Gastroesophageal sphincter (tissue), 4 donors: ENCODE results near the gene SMARCAL1. TPM values are rescaled to one million over a fixed set of nuclear protein-coding genes. Genes with fewer than 3 reads are reported as not detected.

Experiments
- ATAC-seq: fragments of 150-250 bp; one replicate; pipeline ENCODE4 v1.9.1; 2016; ENCODE audit warnings: mild to moderate bottlenecking, moderate library complexity
- H3K27ac ChIP-seq, 4 donors: fragments of 200-600 bp; sonication (generic) in 3 of 4; 1 replicate in 3 of 4; 2 replicates in 1 of 4; pipeline ENCODE4 v1.5.1; 2016 to 2019
- H3K27me3 ChIP-seq: fragments of 200-600 bp; sonication (generic); one replicate; pipeline ENCODE4 v1.5.1; 2019
- H3K36me3 ChIP-seq, 2 donors: fragments of 200-600 bp; sonication (generic); one replicate each; pipeline ENCODE4 v1.5.1; 2019; ENCODE audit warnings: control low read depth in 1 of 2
- H3K4me1 ChIP-seq, 3 donors: fragments of 200-600 bp; sonication (generic); 1 replicate in 2 of 3; 2 replicates in 1 of 3; pipeline ENCODE4 v1.5.1; 2016 to 2019; ENCODE audit warnings: control low read depth in 2 of 3
- H3K4me3 ChIP-seq, 2 donors: fragments of 200-600 bp; sonication (generic); one replicate each; pipeline ENCODE4 v1.5.1; 2019; ENCODE audit warnings: mild to moderate bottlenecking in 1 of 2, moderate library complexity in 1 of 2
- H3K9me3 ChIP-seq, 3 donors: fragments of 200-600 bp; sonication (generic); one replicate each; pipeline ENCODE4 v1.5.1; 2017 to 2019; ENCODE audit warnings: control low read depth in 2 of 3
- EP300 ChIP-seq: sonication (generic); formaldehyde crosslinking; IDR thresholded peaks from one replicate; pipeline ENCODE4 v1.6.1; 2017; ENCODE audit warnings: antibody characterized with exemption, mild to moderate bottlenecking
- POLR2A ChIP-seq, 2 donors: fragments of 450-650 bp; IDR thresholded peaks; one replicate each; pipeline ENCODE4 v1.6.1; 2017; ENCODE audit warnings: antibody characterized with exemption in 2 of 2, mild to moderate bottlenecking in 2 of 2, moderate library complexity in 1 of 2
- POLR2AphosphoS5 ChIP-seq: sonication (generic); formaldehyde crosslinking; IDR thresholded peaks from one replicate; pipeline ENCODE4 v1.6.1; 2017; ENCODE audit warnings: antibody characterized with exemption
- WGBS, 2 donors: methylation state at CpG; one replicate each; pipeline ENCODE4 v1.1.5; 2018; ENCODE audit warnings: low coverage in 1 of 2; 5-methylcytosine and 5-hydroxymethylcytosine counted together
- total RNA-seq, 4 donors: library from RNA; depleted of rRNA; stranded (reverse); fragments of >200 nt; gene quantifications; one replicate each; pipeline ENCODE4 v1.1.0, GENCODE V29; 2016
- TF ChIP-seq, protein P1 (sequence below), 4 experiments: fragments of 200-600 bp in 2 of 4; fragments of 450-650 bp in 2 of 4; sonication (generic) in 1 of 4; IDR thresholded peaks; one replicate each; pipeline ENCODE4 v1.5.1; 2017 to 2019; ENCODE audit warnings: antibody characterized with exemption in 4 of 4, mild to moderate bottlenecking in 2 of 4, moderate library complexity in 2 of 4

Gene SMARCAL1
- total RNA-seq, 4 donors from 2014 or later: 7.5 to 14.7 (median 10.7) TPM

DNA sequence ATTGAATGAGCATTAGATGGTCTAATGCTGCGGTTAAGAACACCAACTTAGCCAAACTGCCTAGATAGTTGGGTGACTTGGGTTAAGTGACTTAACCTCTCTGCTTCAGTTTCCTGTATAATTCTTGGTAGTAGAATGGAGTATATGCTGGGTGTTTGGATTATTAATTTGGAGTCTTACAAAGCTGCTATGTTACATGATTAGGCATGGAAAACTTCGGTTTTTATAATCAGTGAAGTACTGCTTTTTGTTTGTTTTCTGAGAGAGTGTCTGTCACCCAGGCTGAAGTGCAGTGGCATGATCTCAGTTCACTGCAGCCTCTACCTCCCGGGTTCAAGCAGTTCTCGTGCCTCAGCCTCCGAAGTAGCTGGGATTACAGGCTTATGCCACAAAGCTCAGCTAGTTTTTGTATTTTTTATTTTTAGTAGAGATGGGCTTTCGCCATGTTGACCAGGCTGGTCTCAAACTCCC is 90.9 kb downstream of the SMARCAL1 start:
- H3K27ac ChIP-seq: no peak overlapping the region
- no peaks in the 10 kb centered on the region for H3K9me3 ChIP-seq
- 69 to 84% methylated on average over 6 of the region's 6 CpGs for WGBS, 2 donors
- no peak for TF ChIP-seq POLR2AphosphoS5
- TF ChIP-seq EP300: no peak
- TF ChIP-seq, protein P1, sequence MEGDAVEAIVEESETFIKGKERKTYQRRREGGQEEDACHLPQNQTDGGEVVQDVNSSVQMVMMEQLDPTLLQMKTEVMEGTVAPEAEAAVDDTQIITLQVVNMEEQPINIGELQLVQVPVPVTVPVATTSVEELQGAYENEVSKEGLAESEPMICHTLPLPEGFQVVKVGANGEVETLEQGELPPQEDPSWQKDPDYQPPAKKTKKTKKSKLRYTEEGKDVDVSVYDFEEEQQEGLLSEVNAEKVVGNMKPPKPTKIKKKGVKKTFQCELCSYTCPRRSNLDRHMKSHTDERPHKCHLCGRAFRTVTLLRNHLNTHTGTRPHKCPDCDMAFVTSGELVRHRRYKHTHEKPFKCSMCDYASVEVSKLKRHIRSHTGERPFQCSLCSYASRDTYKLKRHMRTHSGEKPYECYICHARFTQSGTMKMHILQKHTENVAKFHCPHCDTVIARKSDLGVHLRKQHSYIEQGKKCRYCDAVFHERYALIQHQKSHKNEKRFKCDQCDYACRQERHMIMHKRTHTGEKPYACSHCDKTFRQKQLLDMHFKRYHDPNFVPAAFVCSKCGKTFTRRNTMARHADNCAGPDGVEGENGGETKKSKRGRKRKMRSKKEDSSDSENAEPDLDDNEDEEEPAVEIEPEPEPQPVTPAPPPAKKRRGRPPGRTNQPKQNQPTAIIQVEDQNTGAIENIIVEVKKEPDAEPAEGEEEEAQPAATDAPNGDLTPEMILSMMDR (IDR thresholded peaks at IDR 0.05): no peak
- no peak for TF ChIP-seq POLR2A (IDR thresholded peaks at IDR 0.05)
- no peaks in the 10 kb centered on the region for H3K27me3 ChIP-seq
- peaks cover 0 to 70% of the 10 kb centered on the region in 2 donors for H3K36me3 ChIP-seq
- no peak overlapping the region for H3K4me3 ChIP-seq
- no peak for ATAC-seq
- peaks cover 5 to 41% (median 8%) of the 10 kb centered on the region in 3 donors for H3K4me1 ChIP-seq

DNA sequence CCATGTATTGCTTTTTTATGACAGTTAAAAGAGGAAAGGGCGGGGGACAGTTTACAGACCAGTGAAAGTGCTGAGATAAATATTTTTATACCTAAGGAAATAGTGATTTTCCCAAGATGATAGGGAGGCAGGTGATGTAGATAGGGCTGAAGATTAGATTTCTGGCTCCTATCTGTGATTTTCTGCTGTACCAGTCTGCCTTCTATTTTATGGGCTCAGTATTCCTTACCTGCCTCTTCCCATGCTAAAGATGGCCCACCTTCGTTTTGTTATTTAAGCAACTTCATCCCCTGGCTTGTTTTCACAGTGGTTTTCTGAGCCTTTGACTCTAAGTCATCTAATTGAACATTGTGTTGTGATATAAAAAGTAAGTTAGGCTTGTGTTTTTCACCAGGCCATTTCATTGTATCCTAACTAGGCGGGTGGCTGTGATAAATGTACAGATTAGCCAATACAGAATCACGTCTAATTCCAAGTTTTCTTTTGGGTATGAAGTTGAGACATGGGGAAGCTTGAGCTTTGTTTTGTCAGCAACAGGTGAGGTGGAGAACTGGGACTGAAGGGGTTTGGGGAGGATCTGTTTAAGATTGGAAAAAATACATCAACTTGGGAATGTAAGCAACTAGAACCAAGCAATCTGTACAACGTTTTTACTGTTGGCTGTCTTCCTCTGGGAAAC is 91.6 kb downstream of the SMARCAL1 start:
- TF ChIP-seq EP300 (no peak), POLR2AphosphoS5 (no peak), POLR2A (IDR thresholded peaks at IDR 0.05) (no peak)
- TF ChIP-seq, protein P1 (IDR thresholded peaks at IDR 0.05): no peak
- Histone ChIP-seq H3K9me3 (no peaks in the 10 kb centered on the region), H3K4me1 (peaks cover 5 to 41% (median 8%) of the 10 kb centered on the region in 3 donors), H3K36me3 (peaks cover 0 to 70% of the 10 kb centered on the region in 2 donors), H3K27ac (peak overlapping the region in 1 of 4 donors; percentile 6), H3K4me3 (no peak overlapping the region), H3K27me3 (no peaks in the 10 kb centered on the region)
- no peak for ATAC-seq
- 38 to 41% methylated on average over 4 of the region's 5 CpGs for WGBS, 2 donors

GRCh38 chr2:216504376-216504762 is 92.1 kb downstream of the SMARCAL1 start:
- H3K36me3 ChIP-seq: peaks cover 0 to 70% of the 10 kb centered on the region in 2 donors
- no peaks in the 10 kb centered on the region for H3K27me3 ChIP-seq
- no peak for ATAC-seq
- no peak overlapping the region for H3K27ac ChIP-seq
- peaks cover 5 to 39% (median 8%) of the 10 kb centered on the region in 3 donors for H3K4me1 ChIP-seq
- no peak overlapping the region for H3K4me3 ChIP-seq
- TF ChIP-seq POLR2AphosphoS5 (no peak), POLR2A (IDR thresholded peaks at IDR 0.05) (no peak), EP300 (no peak)
- TF ChIP-seq, protein P1 (IDR thresholded peaks at IDR 0.05): no peak
- WGBS, 2 donors: 60 to 82% methylated on average over 1 of the region's 1 CpG
- no peaks in the 10 kb centered on the region for H3K9me3 ChIP-seq

GRCh38 chr2:216505133-216506106 is 93.1 kb downstream of the SMARCAL1 start:
- peaks cover 0 to 61% of the 10 kb centered on the region in 2 donors for H3K36me3 ChIP-seq
- H3K9me3 ChIP-seq: no peaks in the 10 kb centered on the region
- ATAC-seq: no peak
- no peak overlapping the region for H3K27ac ChIP-seq
- no peak overlapping the region for H3K4me3 ChIP-seq
- TF ChIP-seq POLR2AphosphoS5 (no peak), EP300 (no peak), POLR2A (IDR thresholded peaks at IDR 0.05) (no peak)
- TF ChIP-seq, protein P1 (IDR thresholded peaks at IDR 0.05): no peak
- H3K27me3 ChIP-seq: no peaks in the 10 kb centered on the region
- 87 to 98% methylated on average over 12 to 15 of the region's 15 CpGs for WGBS, 2 donors
- H3K4me1 ChIP-seq: peaks cover 0 to 28% (median 0%) of the 10 kb centered on the region in 3 donors
